Choroid plexus epithelial cell (primary cell): ENCODE results near the gene FAM210A.

Experiments used
- DNase-seq: peaks from one replicate; pipeline ENCODE4 v3.0.0-alpha.2; 2010; ENCODE audit warnings: low read depth
- H3K4me3 ChIP-seq: 2 replicates; pipeline ENCODE4 v1.5.1; 2011; ENCODE audit warnings: low read depth, mild to moderate bottlenecking, control low read depth, low read length, moderate library complexity
- TF ChIP-seq, protein P1 (sequence below): conservative IDR thresholded peaks from 2 replicates; pipeline ENCODE4 v1.5.1; 2011; ENCODE audit warnings: low read depth, mild to moderate bottlenecking, control low read depth, inconsistent platforms, low read length, moderate library complexity

FAM210A gene

DNA sequence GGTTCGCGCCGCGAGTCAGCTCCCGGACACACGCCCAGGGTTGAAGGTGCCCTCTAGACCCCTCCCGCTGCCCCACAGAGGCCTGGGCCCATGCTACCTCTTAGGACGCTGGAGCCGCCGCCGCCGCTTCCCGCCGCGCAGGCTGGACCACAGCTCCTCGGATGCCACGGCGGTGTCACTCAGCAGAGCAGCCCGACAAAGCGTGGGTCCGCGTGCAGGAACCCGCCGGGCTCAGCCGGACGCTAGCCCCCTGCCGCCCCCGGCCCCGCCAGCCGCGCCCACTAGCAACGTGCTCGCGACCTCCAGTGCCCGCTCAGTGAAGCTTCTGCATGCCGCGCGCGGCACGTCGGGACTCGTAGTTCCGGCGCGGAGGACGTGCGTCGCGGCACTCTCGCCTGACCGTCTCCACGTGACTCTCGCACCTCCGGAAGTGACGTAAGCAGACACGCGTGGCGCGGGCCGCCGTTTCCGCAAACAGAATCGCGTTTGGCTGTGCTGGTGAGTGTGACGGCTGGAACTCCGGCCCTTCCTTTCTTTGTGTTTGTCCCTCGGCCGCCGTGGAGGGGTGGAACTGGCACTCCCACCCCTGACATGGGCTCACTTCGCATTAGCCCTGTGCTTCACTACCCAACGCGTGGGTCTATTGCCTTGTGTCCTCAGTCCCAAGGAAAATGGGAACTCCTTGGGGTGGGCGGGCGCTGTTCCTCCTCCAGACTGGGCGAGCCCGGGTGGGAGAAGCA, at the start of gene FAM210A, which contains the start of gene RNMT:
FAM210A (minus strand) TSS at position 327 of the 740 bp plus-strand sequence. CDS start 44,481 bp downstream, outside the sequence.
RNMT (plus strand) TSS at position 442 of the 740 bp plus-strand sequence. CDS start 4,845 bp downstream, outside the sequence.
- H3K4me3 ChIP-seq, result peak within 1 kb of the TSS; percentile 78
- TF ChIP-seq, protein P1, sequence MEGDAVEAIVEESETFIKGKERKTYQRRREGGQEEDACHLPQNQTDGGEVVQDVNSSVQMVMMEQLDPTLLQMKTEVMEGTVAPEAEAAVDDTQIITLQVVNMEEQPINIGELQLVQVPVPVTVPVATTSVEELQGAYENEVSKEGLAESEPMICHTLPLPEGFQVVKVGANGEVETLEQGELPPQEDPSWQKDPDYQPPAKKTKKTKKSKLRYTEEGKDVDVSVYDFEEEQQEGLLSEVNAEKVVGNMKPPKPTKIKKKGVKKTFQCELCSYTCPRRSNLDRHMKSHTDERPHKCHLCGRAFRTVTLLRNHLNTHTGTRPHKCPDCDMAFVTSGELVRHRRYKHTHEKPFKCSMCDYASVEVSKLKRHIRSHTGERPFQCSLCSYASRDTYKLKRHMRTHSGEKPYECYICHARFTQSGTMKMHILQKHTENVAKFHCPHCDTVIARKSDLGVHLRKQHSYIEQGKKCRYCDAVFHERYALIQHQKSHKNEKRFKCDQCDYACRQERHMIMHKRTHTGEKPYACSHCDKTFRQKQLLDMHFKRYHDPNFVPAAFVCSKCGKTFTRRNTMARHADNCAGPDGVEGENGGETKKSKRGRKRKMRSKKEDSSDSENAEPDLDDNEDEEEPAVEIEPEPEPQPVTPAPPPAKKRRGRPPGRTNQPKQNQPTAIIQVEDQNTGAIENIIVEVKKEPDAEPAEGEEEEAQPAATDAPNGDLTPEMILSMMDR, result no peak
- DNase-seq, result peak; percentile 98

- no peak for DNase-seq
- TF ChIP-seq, protein P1, result no peak
- no peak overlapping the region for H3K4me3 ChIP-seq
Observed at GRCh38 chr18:13775058-13775457, 48.7 kb upstream of the FAM210A start.

DNA sequence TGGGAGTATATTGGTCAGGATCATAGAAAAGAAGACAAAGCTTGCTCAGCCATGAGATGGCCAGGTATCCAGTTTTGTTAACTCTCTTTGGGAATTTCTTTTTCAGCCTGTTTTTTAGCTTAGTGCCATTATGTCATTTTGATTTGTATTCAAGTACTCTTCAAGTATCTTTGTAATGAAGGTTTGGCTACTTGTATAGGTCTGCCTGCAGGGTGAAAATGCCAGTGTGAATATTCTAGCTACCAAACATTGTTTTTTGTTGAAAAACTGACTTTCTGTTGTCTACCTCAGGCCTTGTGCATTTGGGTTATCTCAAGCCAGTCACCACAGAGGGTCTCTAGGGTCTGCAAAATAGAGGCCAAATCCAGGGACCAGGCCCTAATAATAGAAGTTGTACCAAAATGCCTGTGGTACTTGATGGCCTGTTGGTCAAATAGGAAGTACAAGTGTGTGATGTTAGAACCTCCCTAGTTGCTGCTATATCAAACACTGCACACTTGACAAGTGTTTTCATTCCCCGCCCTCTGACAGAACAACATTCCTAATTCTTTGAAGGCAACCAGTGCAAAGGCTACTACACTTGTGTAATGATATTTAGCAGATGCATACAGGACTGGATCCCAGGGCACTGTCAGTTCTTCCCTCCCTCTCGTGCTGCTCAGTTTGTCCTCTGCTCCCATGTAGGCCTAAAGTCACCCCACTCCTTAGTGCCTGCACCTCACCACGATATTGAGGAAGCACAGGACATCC, 36.5 kb upstream of the FAM210A start:
- no peak overlapping the region for H3K4me3 ChIP-seq
- TF ChIP-seq, protein P1, result no peak
- no peak for DNase-seq

DNA sequence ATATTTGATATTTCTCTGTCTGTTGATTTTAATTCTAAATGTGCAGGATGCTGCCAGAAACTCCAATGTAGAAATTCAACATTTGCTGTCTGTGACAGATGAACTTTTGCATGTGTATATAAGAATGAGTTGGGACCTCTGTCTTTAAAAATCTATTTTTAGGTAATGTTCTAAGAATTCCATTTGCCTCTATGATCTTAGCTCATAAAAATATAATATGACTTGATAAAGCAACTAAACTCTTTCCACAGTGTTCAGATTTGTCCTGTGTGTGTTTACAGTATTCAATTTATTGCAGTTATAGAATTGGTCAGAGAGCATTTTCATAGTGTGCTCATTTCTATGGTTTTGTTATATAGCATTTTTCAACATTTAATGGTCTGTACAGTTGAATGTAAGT, 33.7 kb upstream of the FAM210A start:
- TF ChIP-seq, protein P1, result no peak
- no peak overlapping the region for H3K4me3 ChIP-seq
- no peak for DNase-seq

DNA sequence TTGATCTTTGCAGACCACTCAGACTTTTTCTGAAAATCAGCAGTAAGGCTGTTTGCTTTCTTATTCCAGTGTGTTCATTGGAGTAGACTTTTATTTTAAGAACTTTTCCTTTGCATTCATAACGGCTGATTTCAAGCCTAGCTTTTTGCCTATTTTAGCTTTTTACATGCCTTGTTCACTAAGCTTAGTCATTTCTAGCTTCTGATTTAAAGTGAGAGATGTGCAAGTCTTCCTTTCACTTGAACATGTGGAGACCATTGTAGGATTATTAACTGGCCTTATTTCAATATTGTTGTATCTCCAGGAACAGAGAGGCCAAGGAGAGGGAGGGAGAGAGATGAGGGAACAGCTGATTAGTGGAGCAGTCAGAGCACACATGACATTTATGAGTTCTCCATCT, 32.3 kb upstream of the FAM210A start:
- TF ChIP-seq, protein P1, result no peak
- DNase-seq, result no peak
- H3K4me3 ChIP-seq, result no peak overlapping the region

DNA sequence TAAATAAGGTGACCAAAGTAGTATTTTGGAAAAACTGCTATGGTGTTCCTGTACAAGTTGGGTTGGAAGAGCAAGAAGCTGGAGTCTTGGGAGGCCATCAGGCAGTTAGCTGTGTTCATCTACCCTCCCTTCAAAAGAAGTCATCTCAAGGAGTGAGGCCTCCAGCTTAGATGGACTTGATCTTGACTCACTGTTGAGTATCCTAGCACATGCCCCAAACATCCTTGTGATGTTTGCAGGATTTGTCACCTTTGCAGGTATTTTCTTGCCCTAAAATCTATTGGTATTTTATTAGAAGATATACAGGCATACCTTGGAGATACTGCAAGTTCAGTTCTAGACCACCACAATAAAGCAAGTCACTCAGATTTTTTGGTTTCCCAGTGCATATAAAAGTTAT, 30.3 kb upstream of the FAM210A start:
- no peak overlapping the region for H3K4me3 ChIP-seq
- no peak for DNase-seq
- TF ChIP-seq, protein P1, result no peak
